ENCODE measurements around the gene SORCS2. TPM values are rescaled to one million over a fixed set of nuclear protein-coding genes. Genes with fewer than 3 reads are reported as not detected.

Gene SORCS2
- total and polyA plus RNA-seq, 2 of the 13 experiments (the other 11 are each of a cell fraction or from before 2014, with no cell fraction given) = 0.82 to 1.0 TPM

DNA sequence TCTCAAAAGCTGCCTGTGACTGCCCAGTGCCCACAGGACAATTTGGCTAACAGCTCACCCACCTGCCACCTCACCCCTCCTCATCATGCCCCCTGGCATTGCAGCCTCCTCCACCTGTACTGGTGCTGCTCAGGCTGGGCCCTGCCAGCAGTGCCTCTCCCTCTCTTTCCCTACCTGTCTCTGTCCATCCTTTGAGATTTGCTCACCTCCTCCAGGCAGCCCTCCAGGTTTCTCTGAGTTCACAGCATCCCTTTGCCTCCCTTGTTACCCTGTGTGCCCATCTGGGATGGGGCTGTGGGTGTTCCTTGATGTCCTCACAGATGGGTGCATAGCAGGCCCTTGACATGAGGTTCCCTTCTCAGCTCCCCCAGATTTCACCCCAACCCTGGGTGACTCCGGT, 522.4 kb downstream of the SORCS2 start (continued):
- TF ChIP-seq, protein P1, sequence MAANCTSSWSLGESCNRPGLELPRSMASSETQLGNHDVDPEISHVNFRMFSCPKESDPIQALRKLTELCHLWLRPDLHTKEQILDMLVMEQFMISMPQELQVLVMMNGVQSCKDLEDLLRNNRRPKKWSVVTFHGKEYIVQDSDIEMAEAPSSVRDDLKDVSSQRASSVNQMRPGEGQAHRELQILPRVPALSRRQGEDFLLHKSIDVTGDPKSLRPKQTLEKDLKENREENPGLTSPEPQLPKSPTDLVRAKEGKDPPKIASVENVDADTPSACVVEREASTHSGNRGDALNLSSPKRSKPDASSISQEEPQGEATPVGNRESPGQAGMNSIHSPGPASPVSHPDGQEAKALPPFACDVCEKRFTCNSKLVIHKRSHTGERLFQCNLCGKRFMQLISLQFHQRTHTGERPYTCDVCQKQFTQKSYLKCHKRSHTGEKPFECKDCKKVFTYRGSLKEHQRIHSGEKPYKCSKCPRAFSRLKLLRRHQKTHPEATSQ (CRISPR knock-in tag; IDR thresholded peaks at IDR 0.05; ENCODE audit: borderline replicate concordance) = no peak
- TF ChIP-seq ZFP62 (CRISPR knock-in tag; IDR thresholded peaks at IDR 0.05) (no peak), ATF1 (CRISPR knock-in tag; IDR thresholded peaks at IDR 0.05) (no peak)

DNA sequence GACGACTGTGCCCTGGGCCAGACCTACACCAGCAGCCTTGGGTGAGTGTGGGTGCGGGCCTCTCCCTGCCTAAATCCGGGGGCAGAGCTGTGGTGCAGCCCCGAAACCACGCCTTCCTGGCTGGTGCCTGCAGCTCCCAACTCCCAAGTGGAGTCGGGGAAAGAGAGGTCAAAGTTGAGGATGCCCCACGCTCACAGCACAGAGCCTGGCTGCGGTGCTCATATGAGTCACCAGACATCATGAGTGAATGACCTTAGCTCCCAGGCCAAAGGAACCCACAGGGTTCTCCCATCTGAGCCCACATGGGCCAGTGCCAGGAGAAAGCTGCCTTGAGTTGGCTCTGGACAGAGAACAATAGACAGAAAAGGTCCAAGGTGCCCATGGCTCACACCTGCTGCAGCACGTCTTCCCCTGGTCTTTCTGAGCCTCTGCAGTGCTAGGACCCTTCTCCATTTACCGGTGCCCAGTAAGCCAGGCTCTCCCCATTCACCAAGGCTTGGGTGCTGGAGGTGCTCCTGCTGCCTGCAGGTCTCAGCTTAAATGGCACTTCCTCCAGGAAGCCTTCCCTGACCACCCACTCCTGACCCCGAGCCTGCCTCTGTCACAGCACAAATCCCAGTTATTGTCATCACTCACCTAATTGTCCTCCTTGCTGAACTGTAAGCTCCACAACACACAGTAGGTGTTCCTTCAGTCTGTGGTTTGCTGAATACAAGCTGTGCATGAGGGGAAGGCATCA, 523.1 kb downstream of the SORCS2 start:
- no peak for FAIRE-seq
- ChIA-PET POLR2A (interaction anchor here (1.4 kb wide), 1 partner anchor 42 kb away, joined by 3 read pairs; no protein-coding TSS in a partner anchor), CTCF (ENCODE audit: low intra/inter-chr PET ratio, low total read pairs) (no interaction called here)
- Histone ChIP-seq H3K9ac (ENCODE audit: insufficient read depth, low read depth, low read length) (no peak overlapping the region), H4K20me1 (ENCODE audit: insufficient read depth, low read length) (no peaks in the 10 kb centered on the region), H3K27me3 (ENCODE audit: control insufficient read depth in 1 of 2, insufficient read depth in 2 of 2, low read length in 2 of 2) (no peaks in the 10 kb centered on the region), H3K9me3 (ENCODE audit: low read length) (no peaks in the 10 kb centered on the region), H3K4me2 (ENCODE audit: low read depth, low read length) (no peak overlapping the region), H2AFZ (ENCODE audit: low read length) (no peak overlapping the region), H3K4me1 (ENCODE audit: insufficient read depth, low read length) (0 out of 2 replicates have a peak, but pooled peaks cover 4% of the 10 kb centered on the region), H3K79me2 (ENCODE audit: insufficient read depth, low read length) (no peaks in the 10 kb centered on the region), H3K36me3 (replicated peaks in 1 of 2; ENCODE audit: control insufficient read depth in 1 of 2, insufficient read depth in 2 of 2, low read length in 2 of 2) (no peaks in the 10 kb centered on the region), H3K27ac (ENCODE audit: extremely low read length, insufficient read depth, low read length) (no peak overlapping the region), H3K4me3 (replicated peaks in 1 of 3; ENCODE audit: insufficient read depth in 1 of 3, low read depth in 2 of 3, low read length in 3 of 3) (no peak overlapping the region)
- intact Hi-C loops (cut with micrococcal nuclease; ENCODE audit: unreplicated experiment) = no loop called here
- no peak for DNase-seq (ENCODE audit: low spot score)
- WGBS (ENCODE audit: low lambda C conversion rate) = 76% methylated on average over 8 of the region's 11 CpGs
- in situ Hi-C loops (cut with HindIII; ENCODE audit: extremely low pct_ligation_motif_present, low pct_unique_long_range_greater_than_20kb) = no loop called here
- no peak for TF ChIP-seq ZNF335 (CRISPR knock-in tag; IDR thresholded peaks at IDR 0.05)
- no peak for TF ChIP-seq KDM5B (CRISPR knock-in tag; IDR thresholded peaks at IDR 0.05; ENCODE audit: borderline replicate concordance)
- no peak for TF ChIP-seq ZFP90 (CRISPR knock-in tag; IDR thresholded peaks at IDR 0.05; ENCODE audit: borderline replicate concordance)
- no peak for TF ChIP-seq ZNF350 (CRISPR knock-in tag; IDR thresholded peaks at IDR 0.05; ENCODE audit: borderline replicate concordance, low read depth)
- TF ChIP-seq, protein P2, sequence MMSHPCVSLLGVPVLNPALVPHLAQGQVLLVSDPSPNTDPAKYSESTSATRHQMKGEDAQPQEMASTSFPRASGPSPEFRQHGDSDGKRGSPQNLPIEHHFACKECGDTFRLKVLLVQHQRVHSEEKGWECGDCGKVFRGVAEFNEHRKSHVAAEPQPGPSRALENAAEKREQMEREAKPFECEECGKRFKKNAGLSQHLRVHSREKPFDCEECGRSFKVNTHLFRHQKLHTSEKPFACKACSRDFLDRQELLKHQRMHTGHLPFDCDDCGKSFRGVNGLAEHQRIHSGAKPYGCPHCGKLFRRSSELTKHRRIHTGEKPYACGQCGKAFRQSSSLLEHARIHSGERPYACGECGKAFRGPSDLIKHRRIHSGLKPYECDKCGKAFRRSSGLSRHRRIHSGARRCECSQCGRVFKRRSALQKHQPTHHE (CRISPR knock-in tag; IDR thresholded peaks at IDR 0.05; ENCODE audit: borderline replicate concordance) = no peak
- TF ChIP-seq ZMAT3 (CRISPR knock-in tag; conservative IDR thresholded peaks at IDR 0.05) = no peak
- TF ChIP-seq KLF6 (CRISPR knock-in tag; IDR thresholded peaks at IDR 0.05) = no peak
- BruUV-seq (replicated peaks) = no TSS peak
- ATAC-seq = no peak
